Right lobe of liver (tissue), 6 donors: Measurements from ENCODE around the gene C16orf89. TPM values are rescaled to one million over a fixed set of nuclear protein-coding genes. Genes with fewer than 3 reads are reported as not detected.

ENCODE experiments used
- ATAC-seq, 4 donors: fragments of 200-7000 bp; cut with Tn5 transposase; one replicate each; pipeline ENCODE4 v1.9.1; 2020; ENCODE audit warnings: mild to moderate bottlenecking in 4 of 4, moderate library complexity in 4 of 4
- DNase-seq, 3 donors: peaks; one replicate each; pipeline ENCODE4 v3.0.0-alpha.2; 2020
- H3K27ac ChIP-seq, 3 donors: fragments of 200-600 bp; one replicate each; pipeline ENCODE4 v1.8.0; 2022
- H3K27me3 ChIP-seq, 2 donors: fragments of 200-600 bp; one replicate each; pipeline ENCODE4 v1.8.0; 2022
- H3K36me3 ChIP-seq, 4 donors: fragments of 200-600 bp; sonication (generic) in 1 of 4; one replicate each; pipeline versions ENCODE4 v1.5.1 to v1.8.0; 2017 to 2022; ENCODE audit warnings: control low read depth in 1 of 4
- H3K4me1 ChIP-seq, 4 donors: fragments of 200-600 bp; sonication (generic) in 1 of 4; one replicate each; pipeline versions ENCODE4 v1.5.1 to v1.8.0; 2017 to 2022; ENCODE audit warnings: control low read depth in 1 of 4
- H3K4me3 ChIP-seq, 3 donors: fragments of 200-600 bp; one replicate each; pipeline ENCODE4 v1.8.0; 2022
- H3K9me3 ChIP-seq, 4 donors: fragments of 200-600 bp; sonication (generic) in 1 of 4; one replicate each; pipeline versions ENCODE4 v1.5.1 to v1.8.0; 2017 to 2022; ENCODE audit warnings: control low read depth in 1 of 4
- POLR2A ChIP-seq: fragments of 450-650 bp; IDR thresholded peaks from one replicate; pipeline ENCODE4 v1.6.1; 2017; ENCODE audit warnings: antibody characterized with exemption, mild to moderate bottlenecking
- WGBS: methylation state at CpG from one replicate; pipeline ENCODE4 v1.1.6; 2018; ENCODE audit warnings: low coverage, low lambda C conversion rate; ENCODE audit not compliant: insufficient coverage; ENCODE audit errors: missing lambda C conversion rate; 5-methylcytosine and 5-hydroxymethylcytosine counted together
- intact Hi-C, 2 donors: fragments of 100-400 bp; cut with DNase I; formaldehyde crosslinking; loops; one replicate each; pipeline versions ENCODE4 v1.11.2 to v1.14.1; 2022
- total RNA-seq, 6 experiments: library from RNA; depleted of rRNA in 2 of 6; stranded (reverse); fragments of >200 nt in 2 of 6; fragmentation: NEBNext Ultra II Directional in 3 of 6; extraction: Animal tissue kit (Norgen Biotek cat#: 25700) in 3 of 6; gene quantifications; one replicate each; pipeline versions ENCODE4 v1.1.0 to v1.2.4, GENCODE V29; 2016 to 2023
- TF ChIP-seq, protein P1 (sequence below), 4 donors: fragments of 200-600 bp in 3 of 4; fragments of 450-650 bp in 1 of 4; IDR thresholded peaks; one replicate each; pipeline versions ENCODE4 v1.5.1 to v1.8.0; 2016 to 2022; ENCODE audit warnings: antibody characterized with exemption in 4 of 4, mild to moderate bottlenecking in 2 of 4
- donor health status: DM: no; HTN: yes; CAD: no.
- donor health status: DM: no; HTN: no; CAD: no.
- donor health status: DM: no; HTN: no; CAD: no.
- donor health status: DM: no; HTN: yes; CAD: no.
- donor health status: DM: no; HTN: yes; CAD: no.

Gene C16orf89
- total RNA-seq, 6 experiments from 2014 or later: not detected

DNA sequence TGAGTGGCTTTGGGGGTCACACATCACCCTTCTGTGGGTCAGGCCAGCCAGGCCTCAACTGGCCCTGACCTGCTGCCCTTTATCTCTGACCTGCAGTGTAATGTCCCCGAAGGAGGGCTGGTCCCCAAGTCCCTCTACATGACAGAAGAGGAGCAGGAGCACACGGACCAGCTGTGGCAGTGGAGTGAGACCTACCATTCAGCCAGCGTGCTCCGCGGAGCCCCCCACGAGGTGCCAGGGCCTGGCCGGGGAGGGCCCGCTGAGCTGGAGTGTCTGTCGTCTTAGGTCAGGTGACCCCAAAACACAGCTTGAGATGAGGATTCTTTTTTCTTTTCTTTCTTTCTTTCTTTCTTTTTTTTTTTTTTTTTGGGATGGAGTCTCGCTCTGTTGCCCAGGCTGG, 58.5 kb downstream of the C16orf89 start:
- H3K4me1 ChIP-seq: no peaks in the 10 kb centered on the region
- DNase-seq: no peak
- H3K27ac ChIP-seq: no peak overlapping the region
- H3K9me3 ChIP-seq: no peaks in the 10 kb centered on the region
- WGBS: 70% methylated on average over 2 of the region's 10 CpGs
- no peaks in the 10 kb centered on the region for H3K27me3 ChIP-seq
- intact Hi-C loops: no loop called here
- ATAC-seq: no peak
- no peak overlapping the region for H3K4me3 ChIP-seq
- no peaks in the 10 kb centered on the region for H3K36me3 ChIP-seq
- no peak for TF ChIP-seq POLR2A
- TF ChIP-seq, protein P1, sequence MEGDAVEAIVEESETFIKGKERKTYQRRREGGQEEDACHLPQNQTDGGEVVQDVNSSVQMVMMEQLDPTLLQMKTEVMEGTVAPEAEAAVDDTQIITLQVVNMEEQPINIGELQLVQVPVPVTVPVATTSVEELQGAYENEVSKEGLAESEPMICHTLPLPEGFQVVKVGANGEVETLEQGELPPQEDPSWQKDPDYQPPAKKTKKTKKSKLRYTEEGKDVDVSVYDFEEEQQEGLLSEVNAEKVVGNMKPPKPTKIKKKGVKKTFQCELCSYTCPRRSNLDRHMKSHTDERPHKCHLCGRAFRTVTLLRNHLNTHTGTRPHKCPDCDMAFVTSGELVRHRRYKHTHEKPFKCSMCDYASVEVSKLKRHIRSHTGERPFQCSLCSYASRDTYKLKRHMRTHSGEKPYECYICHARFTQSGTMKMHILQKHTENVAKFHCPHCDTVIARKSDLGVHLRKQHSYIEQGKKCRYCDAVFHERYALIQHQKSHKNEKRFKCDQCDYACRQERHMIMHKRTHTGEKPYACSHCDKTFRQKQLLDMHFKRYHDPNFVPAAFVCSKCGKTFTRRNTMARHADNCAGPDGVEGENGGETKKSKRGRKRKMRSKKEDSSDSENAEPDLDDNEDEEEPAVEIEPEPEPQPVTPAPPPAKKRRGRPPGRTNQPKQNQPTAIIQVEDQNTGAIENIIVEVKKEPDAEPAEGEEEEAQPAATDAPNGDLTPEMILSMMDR (IDR thresholded peaks at IDR 0.05): no peak

DNA sequence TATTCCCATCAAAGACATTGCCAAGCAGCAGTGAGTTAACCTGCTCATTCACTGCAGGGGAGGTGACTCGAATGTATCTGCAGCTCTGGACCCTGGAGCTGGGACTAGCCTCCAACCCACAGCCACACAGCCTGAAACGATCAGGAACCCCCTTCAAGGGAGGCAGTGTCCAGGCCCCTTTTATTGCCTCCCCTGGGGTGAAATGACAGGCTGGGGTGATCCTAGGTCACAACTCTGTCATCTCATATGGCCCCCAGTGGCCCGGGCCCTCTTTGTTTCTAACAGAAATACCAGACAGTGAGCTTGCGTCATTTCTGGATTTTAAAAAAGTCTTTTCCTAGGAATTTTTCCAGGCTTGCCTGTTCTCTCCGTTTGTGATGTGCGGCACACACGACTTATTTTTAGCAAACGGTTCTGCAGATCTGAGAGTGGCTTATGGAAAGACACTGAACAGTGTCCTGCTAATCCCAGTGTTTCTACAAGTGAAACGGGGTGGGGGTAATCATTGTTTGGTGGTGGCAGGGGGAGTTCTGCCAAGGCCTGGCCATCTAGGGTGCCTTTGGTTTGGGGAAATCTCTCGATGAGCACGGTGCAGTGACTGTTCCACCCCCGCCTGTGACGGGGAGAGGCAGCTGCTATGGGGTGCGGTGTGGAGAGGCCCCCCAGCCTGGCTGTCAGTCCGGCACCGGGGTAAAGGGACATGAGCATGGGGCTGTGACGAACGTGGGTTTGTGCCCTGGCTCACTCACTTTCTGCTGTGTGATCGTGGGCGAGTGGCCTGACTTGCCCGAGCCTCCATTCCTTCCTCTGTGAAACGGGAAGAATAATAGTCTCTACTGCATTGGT, 59.2 kb downstream of the C16orf89 start:
- H3K36me3 ChIP-seq: no peaks in the 10 kb centered on the region
- H3K4me3 ChIP-seq: no peak overlapping the region
- intact Hi-C loops: no loop called here
- H3K4me1 ChIP-seq: no peaks in the 10 kb centered on the region
- ATAC-seq (no peak), DNase-seq (no peak)
- H3K27me3 ChIP-seq: no peaks in the 10 kb centered on the region
- no peak for TF ChIP-seq POLR2A
- TF ChIP-seq, protein P1 (IDR thresholded peaks at IDR 0.05): no peak
- no peak overlapping the region for H3K27ac ChIP-seq
- 67% methylated on average over 7 of the region's 22 CpGs for WGBS
- no peaks in the 10 kb centered on the region for H3K9me3 ChIP-seq

DNA sequence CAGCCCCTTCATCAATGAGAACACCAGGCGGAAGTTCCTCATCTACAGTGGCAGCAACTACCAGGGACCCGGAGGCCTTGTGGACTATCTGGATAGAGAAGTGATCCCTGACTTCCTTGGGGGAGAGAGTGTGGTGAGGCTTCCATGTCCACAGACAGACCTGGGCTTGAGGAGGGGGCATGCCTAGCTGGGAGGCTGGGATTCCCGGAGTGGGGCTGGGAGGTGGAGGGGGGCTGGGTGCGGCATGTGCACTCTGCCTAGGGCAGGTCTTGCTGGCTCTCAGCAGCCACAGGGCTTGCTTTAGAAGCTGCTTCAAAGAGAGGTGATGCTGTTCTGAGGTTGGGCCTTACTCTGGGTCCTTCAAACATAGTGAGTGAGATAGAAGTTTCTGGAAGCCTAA, 59.8 kb downstream of the C16orf89 start:
- ATAC-seq (no peak), DNase-seq (no peak)
- Histone ChIP-seq H3K4me1 (no peaks in the 10 kb centered on the region), H3K9me3 (no peaks in the 10 kb centered on the region), H3K4me3 (no peak overlapping the region), H3K36me3 (no peaks in the 10 kb centered on the region), H3K27me3 (no peaks in the 10 kb centered on the region), H3K27ac (no peak overlapping the region)
- no peak for TF ChIP-seq POLR2A
- TF ChIP-seq, protein P1 (IDR thresholded peaks at IDR 0.05): no peak
- WGBS: 52% methylated on average over 4 of the region's 4 CpGs
- intact Hi-C loops: no loop called here

DNA sequence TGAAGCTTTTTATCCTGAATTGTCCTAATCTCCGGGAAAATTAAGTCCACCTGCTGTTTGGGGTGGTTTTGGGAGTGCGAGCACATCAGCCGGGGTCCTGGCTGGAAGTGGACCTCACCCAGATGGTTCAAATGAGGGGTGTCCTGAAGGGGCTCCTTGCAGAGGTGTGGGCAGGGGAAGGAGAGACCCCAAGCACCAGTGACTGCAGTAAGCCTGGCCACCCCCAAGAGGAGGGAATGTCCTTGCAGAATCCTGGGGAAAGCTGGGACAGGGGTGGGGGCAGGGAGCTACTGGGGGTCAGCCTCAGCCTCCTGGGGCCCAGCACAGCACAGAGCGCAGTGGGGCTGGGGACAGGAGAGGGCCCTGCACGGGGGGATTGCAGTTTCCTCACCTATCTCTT, 61.4 kb downstream of the C16orf89 start:
- WGBS: 73% methylated on average over 4 of the region's 5 CpGs
- DNase-seq: no peak
- intact Hi-C loops: no loop called here

More for the DNA sequence above, 61.4 kb downstream of the C16orf89 start:
- no peak overlapping the region for H3K4me3 ChIP-seq
- no peaks in the 10 kb centered on the region for H3K27me3 ChIP-seq
- no peak overlapping the region for H3K27ac ChIP-seq
- no peaks in the 10 kb centered on the region for H3K36me3 ChIP-seq
- no peak for ATAC-seq
- TF ChIP-seq POLR2A: no peak
- TF ChIP-seq, protein P1 (IDR thresholded peaks at IDR 0.05): no peak
- H3K9me3 ChIP-seq: no peaks in the 10 kb centered on the region
- no peaks in the 10 kb centered on the region for H3K4me1 ChIP-seq
